HEK293T (cell line): ENCODE results near the gene SPACA6.

Experiments used
- ARNT ChIP-seq: fragments of 450-650 bp; IDR thresholded peaks from 2 replicates; pipeline ENCODE4 v1.6.1; 2017; ENCODE audit warnings: mild to moderate bottlenecking
- BHLHE40 ChIP-seq: fragments of 450-650 bp; IDR thresholded peaks from 2 replicates; pipeline ENCODE4 v1.6.1; 2016; ENCODE audit warnings: mild to moderate bottlenecking, moderate library complexity, borderline replicate concordance
- FOXA1 ChIP-seq: fragments of 450-650 bp; IDR thresholded peaks from 2 replicates; pipeline ENCODE4 v1.6.1; 2016; ENCODE audit warnings: mild to moderate bottlenecking
- FOXK2 ChIP-seq: fragments of 450-650 bp; IDR thresholded peaks from 2 replicates; pipeline ENCODE4 v1.6.1; 2016; ENCODE audit warnings: mild to moderate bottlenecking
- FOXM1 ChIP-seq: fragments of 450-650 bp; IDR thresholded peaks from 2 replicates; pipeline ENCODE4 v1.6.1; 2017; ENCODE audit warnings: mild to moderate bottlenecking, borderline replicate concordance
- HDGF ChIP-seq: fragments of 450-650 bp; IDR thresholded peaks from 2 replicates; pipeline ENCODE4 v1.6.1; 2017; ENCODE audit warnings: antibody characterized with exemption, borderline replicate concordance
- L3MBTL2 ChIP-seq: fragments of 450-650 bp; conservative IDR thresholded peaks from 2 replicates; pipeline ENCODE4 v1.6.1; 2016; ENCODE audit warnings: mild to moderate bottlenecking
- SP1 ChIP-seq: fragments of 450-650 bp; IDR thresholded peaks from 2 replicates; pipeline ENCODE4 v1.6.1; 2017
- SUZ12 ChIP-seq: fragments of 450-650 bp; IDR thresholded peaks from 2 replicates; pipeline ENCODE4 v1.6.1; 2016; ENCODE audit warnings: mild to moderate bottlenecking
- TARDBP ChIP-seq: fragments of 450-650 bp; IDR thresholded peaks from 2 replicates; pipeline ENCODE4 v1.6.1; 2016
- ZNF384 ChIP-seq: fragments of 450-650 bp; IDR thresholded peaks from 2 replicates; pipeline ENCODE4 v1.6.1; 2016
- TF ChIP-seq, protein P1 (sequence below): fragments of 450-650 bp; IDR thresholded peaks from 2 replicates; pipeline ENCODE4 v1.6.1; 2016

DNA sequence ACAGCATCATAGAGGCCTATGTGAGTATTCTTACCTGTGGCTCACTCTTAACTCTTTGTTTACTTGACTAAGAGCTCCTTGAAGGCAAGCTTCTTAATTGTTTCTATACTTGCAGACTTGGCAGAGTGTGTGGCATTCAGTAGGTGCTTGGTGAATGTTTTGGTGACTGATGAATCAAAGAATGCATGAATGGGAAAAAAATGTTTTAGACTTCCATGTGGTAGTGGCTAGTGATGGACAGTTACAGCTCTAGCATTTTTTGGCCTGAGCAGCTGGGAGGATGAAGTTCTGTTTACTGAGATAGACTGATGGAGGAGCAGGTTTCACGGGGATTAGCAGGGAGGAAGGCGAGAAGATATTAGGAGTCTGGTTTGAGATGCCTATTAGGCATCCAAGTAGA, 17.0 kb downstream of the SPACA6 start:
- TF ChIP-seq ZNF384, result no peak
- TF ChIP-seq BHLHE40, result no peak
- no peak for TF ChIP-seq FOXA1
- no peak for TF ChIP-seq ARNT
- no peak for TF ChIP-seq FOXK2
- no peak for TF ChIP-seq FOXM1
- TF ChIP-seq SP1, result no peak
- TF ChIP-seq HDGF, result no peak
- no peak for TF ChIP-seq L3MBTL2
- no peak for TF ChIP-seq TARDBP
- TF ChIP-seq, protein P1, sequence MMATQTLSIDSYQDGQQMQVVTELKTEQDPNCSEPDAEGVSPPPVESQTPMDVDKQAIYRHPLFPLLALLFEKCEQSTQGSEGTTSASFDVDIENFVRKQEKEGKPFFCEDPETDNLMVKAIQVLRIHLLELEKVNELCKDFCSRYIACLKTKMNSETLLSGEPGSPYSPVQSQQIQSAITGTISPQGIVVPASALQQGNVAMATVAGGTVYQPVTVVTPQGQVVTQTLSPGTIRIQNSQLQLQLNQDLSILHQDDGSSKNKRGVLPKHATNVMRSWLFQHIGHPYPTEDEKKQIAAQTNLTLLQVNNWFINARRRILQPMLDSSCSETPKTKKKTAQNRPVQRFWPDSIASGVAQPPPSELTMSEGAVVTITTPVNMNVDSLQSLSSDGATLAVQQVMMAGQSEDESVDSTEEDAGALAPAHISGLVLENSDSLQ, result no peak
- no peak for TF ChIP-seq SUZ12
